Stomach (tissue), 4 donors: ENCODE measurements around the gene GMDS.

Experiments
- CTCF ChIP-seq, 7 experiments: fragments of 450-650 bp in 4 of 7; fragments of 200-600 bp in 3 of 7; sonication (generic) in 3 of 7; IDR thresholded peaks; one replicate each; pipeline ENCODE4 v1.5.1; 2016 to 2019; ENCODE audit warnings: antibody characterized with exemption in 7 of 7, control low read depth in 2 of 7, mild to moderate bottlenecking in 1 of 7
- EP300 ChIP-seq: sonication (generic); formaldehyde crosslinking; IDR thresholded peaks from one replicate; pipeline ENCODE4 v1.6.1; 2017; ENCODE audit warnings: antibody characterized with exemption
- POLR2A ChIP-seq, 4 donors: fragments of 450-650 bp; IDR thresholded peaks; one replicate each; pipeline ENCODE4 v1.6.1; 2016; ENCODE audit warnings: antibody characterized with exemption in 4 of 4, control low read depth in 2 of 4, mild to moderate bottlenecking in 1 of 4, moderate library complexity in 1 of 4
- POLR2AphosphoS5 ChIP-seq, 3 donors: sonication (generic); formaldehyde crosslinking; IDR thresholded peaks; one replicate each; pipeline ENCODE4 v1.6.1; 2016; ENCODE audit warnings: antibody characterized with exemption in 3 of 3

GRCh38 chr6:1654054-1654453 lies 591.4 kb downstream of the GMDS start:
- no peak for TF ChIP-seq POLR2A (IDR thresholded peaks at IDR 0.05)
- TF ChIP-seq CTCF (IDR thresholded peaks at IDR 0.05) = no peak
- no peak for TF ChIP-seq POLR2AphosphoS5 (IDR thresholded peaks at IDR 0.05)
- no peak for TF ChIP-seq EP300
